GM12878 (cell line): ENCODE data around the gene PTAFR. TPM values are rescaled to one million over a fixed set of nuclear protein-coding genes. Genes with fewer than 3 reads are reported as not detected.

ENCODE experiments used
- ATAC-seq: fragments of 200-7000 bp; cut with Tn5 transposase; 3 replicates; pipeline ENCODE4 v1.9.1; 2020; ENCODE audit warnings: mild to moderate bottlenecking, moderate library complexity
- BruUV-seq: library from RNA; stranded (reverse); fragments of 400-500 nt; replicated peaks from 2 replicates; lab custom pipeline; 2021; lab: Mats Ljungman, UMichigan
- CTCF ChIA-PET: fragments of 300-600 bp; sonication (Branson Sonifier 250); formaldehyde crosslinking; extraction: SDS; loops from one replicate; lab custom pipeline; 2021; ENCODE audit warnings: inconsistent platforms; lab: Yijun Ruan, JAX
- POLR2A ChIA-PET: fragments of 350-600 bp; formaldehyde crosslinking; extraction: SDS; loops from one replicate; lab custom pipeline; 2021; ENCODE audit warnings: inconsistent platforms; lab: Charles Lee
- RAD21 ChIA-PET: fragments of 300-600 bp; sonication (Branson Sonifier 250); formaldehyde crosslinking; loops from one replicate; lab custom pipeline; 2023; ENCODE audit warnings: antibody characterized with exemption; ENCODE audit not compliant: unreplicated experiment; lab: Charles Lee
- SMC1A ChIA-PET: fragments of 300-600 bp; sonication (Branson Sonifier 250); formaldehyde crosslinking; loops from one replicate; lab custom pipeline; 2023; ENCODE audit not compliant: unreplicated experiment, uncharacterized antibody; lab: Charles Lee
- DNase-seq: peaks from one replicate; pipeline ENCODE4 v3.0.0-alpha.2; 2011; ENCODE audit warnings: low read depth, low spot score
- FAIRE-seq: peaks from 3 replicates; lab custom pipeline; 2011; peaks lifted over from hg19 to GRCh38; lab: Jason Lieb, UNC
- H2AFZ ChIP-seq: 2 replicates; pipeline ENCODE4 v1.6.0; 2011; ENCODE audit warnings: low read depth, low read length, control low read depth; ENCODE audit not compliant: control insufficient read depth
- H3K27ac ChIP-seq: 2 replicates; pipeline ENCODE4 v1.5.1; 2011; ENCODE audit warnings: control low read depth; ENCODE audit not compliant: control insufficient read depth, insufficient read depth
- H3K27me3 ChIP-seq, 2 experiments: replicated peaks in 1 of 2; 2 replicates each; pipeline versions ENCODE4 v1.6.0 to v1.6.1; 2011; ENCODE audit warnings: low read length in 1 of 2; ENCODE audit not compliant: control insufficient read depth in 2 of 2, insufficient read depth in 2 of 2
- H3K36me3 ChIP-seq, 2 experiments: 2 replicates each; pipeline ENCODE4 v1.5.1; 2011; ENCODE audit warnings: low read length in 1 of 2; ENCODE audit not compliant: control insufficient read depth in 2 of 2, insufficient read depth in 2 of 2
- H3K4me1 ChIP-seq: 2 replicates; pipeline ENCODE4 v1.6.1; 2011; ENCODE audit warnings: mild to moderate bottlenecking, low read length, moderate library complexity, mixed read lengths; ENCODE audit not compliant: control insufficient read depth, insufficient read depth
- H3K4me2 ChIP-seq: 2 replicates; pipeline ENCODE4 v1.6.0; 2011; ENCODE audit warnings: control low read depth; ENCODE audit not compliant: control insufficient read depth, insufficient read depth
- H3K4me3 ChIP-seq: fragments of 200-600 bp; sonication (generic); 2 replicates; pipeline ENCODE4 v1.5.1; 2016
- H3K79me2 ChIP-seq: 2 replicates; pipeline ENCODE4 v1.6.0; 2011; ENCODE audit warnings: low read length; ENCODE audit not compliant: control insufficient read depth, insufficient read depth
- H3K9ac ChIP-seq: 2 replicates; pipeline ENCODE4 v1.8.0; 2011; ENCODE audit warnings: low read length, control low read depth, mixed read lengths; ENCODE audit not compliant: control insufficient read depth, insufficient read depth
- H3K9me3 ChIP-seq: replicated peaks from 3 replicates; pipeline ENCODE4 v1.5.1; 2011; ENCODE audit warnings: mild to moderate bottlenecking, low read length; ENCODE audit not compliant: control insufficient read depth, insufficient read depth
- H4K20me1 ChIP-seq: 2 replicates; pipeline ENCODE4 v1.6.0; 2011; ENCODE audit not compliant: control insufficient read depth, insufficient read depth
- BMI1 ChIP-seq: fragments of 450-650 bp; IDR thresholded peaks from 2 replicates; pipeline ENCODE4 v1.6.1; 2016; ENCODE audit warnings: mild to moderate bottlenecking, moderate library complexity, borderline replicate concordance
- CBX3 ChIP-seq: fragments of 200-600 bp; sonication (generic); IDR thresholded peaks from 2 replicates; pipeline ENCODE4 v1.6.1; 2016; ENCODE audit warnings: low read depth, borderline replicate concordance
- ESRRA ChIP-seq: IDR thresholded peaks from 2 replicates; pipeline ENCODE4 v1.6.1; 2012; ENCODE audit warnings: mild to moderate bottlenecking, low read length, improper control_type of control experiment
- GATAD2B ChIP-seq: fragments of 450-650 bp; conservative IDR thresholded peaks from 2 replicates; pipeline ENCODE4 v1.6.1; 2017; ENCODE audit warnings: low read depth, mild to moderate bottlenecking, moderate library complexity
- HCFC1 ChIP-seq: fragments of 150-350 bp; IDR thresholded peaks from 2 replicates; pipeline ENCODE4 v1.6.1; 2014; ENCODE audit warnings: low read length
- HSF1 ChIP-seq: fragments of 150-350 bp; IDR thresholded peaks from 2 replicates; pipeline ENCODE4 v1.6.1; 2014; ENCODE audit warnings: mild to moderate bottlenecking, low read depth, low read length
- KDM1A ChIP-seq: fragments of 200-600 bp; sonication (generic); IDR thresholded peaks from 2 replicates; pipeline ENCODE4 v1.6.1; 2016; ENCODE audit warnings: borderline replicate concordance
- MEF2A ChIP-seq: IDR thresholded peaks from 2 replicates; pipeline ENCODE4 v1.6.1; 2011; ENCODE audit warnings: low read depth, mild to moderate bottlenecking, low read length, moderate library complexity; ENCODE audit not compliant: insufficient read depth
- MLLT1 ChIP-seq: fragments of 450-650 bp; IDR thresholded peaks from 2 replicates; pipeline ENCODE4 v1.6.1; 2016; ENCODE audit warnings: mild to moderate bottlenecking
- MTA3 ChIP-seq: IDR thresholded peaks from 2 replicates; pipeline ENCODE4 v1.6.1; 2012; ENCODE audit warnings: low read length, inconsistent platforms, borderline replicate concordance
- PKNOX1 ChIP-seq: fragments of 450-650 bp; IDR thresholded peaks from 2 replicates; pipeline ENCODE4 v1.6.1; 2016; ENCODE audit warnings: mild to moderate bottlenecking
- RELB ChIP-seq: fragments of 450-650 bp; IDR thresholded peaks from 2 replicates; pipeline ENCODE4 v1.6.1; 2017; ENCODE audit warnings: low read depth, mild to moderate bottlenecking, moderate library complexity
- SMAD1 ChIP-seq: fragments of 450-650 bp; IDR thresholded peaks from 2 replicates; pipeline ENCODE4 v1.6.1; 2018; ENCODE audit warnings: mild to moderate bottlenecking, low read depth; ENCODE audit not compliant: partially characterized antibody
- SREBF2 ChIP-seq: IDR thresholded peaks from 2 replicates; pipeline ENCODE4 v1.6.1; 2012; ENCODE audit warnings: mild to moderate bottlenecking, low read length
- SRF ChIP-seq, 2 experiments: IDR thresholded peaks; 2 replicates each; pipeline ENCODE4 v1.6.1; 2011; ENCODE audit warnings: low read depth in 2 of 2, low read length in 2 of 2, mild to moderate bottlenecking in 1 of 2, moderate library complexity in 1 of 2
- USF1 ChIP-seq: IDR thresholded peaks from 2 replicates; pipeline ENCODE4 v1.6.1; 2011; ENCODE audit warnings: borderline replicate concordance, low read depth, mild to moderate bottlenecking, moderate library complexity, mixed read lengths, low read length; ENCODE audit not compliant: insufficient read depth; ENCODE audit errors: extremely low read length
- ZNF217 ChIP-seq: fragments of 450-650 bp; IDR thresholded peaks from 2 replicates; pipeline ENCODE4 v1.6.1; 2017; ENCODE audit warnings: antibody characterized with exemption, mild to moderate bottlenecking
- WGBS: methylation state at CpG from one replicate; pipeline ENCODE4 v1.1.6; 2016; ENCODE audit warnings: low lambda C conversion rate; ENCODE audit not compliant: insufficient replicate concordance, insufficient coverage; ENCODE audit errors: missing lambda C conversion rate; 5-methylcytosine and 5-hydroxymethylcytosine counted together
- in situ Hi-C: fragments of 300-500 bp; cut with MboI; formaldehyde crosslinking; loops from 9 replicates; pipeline ENCODE4 v1.14.3; 2018; ENCODE audit warnings: mixed read lengths
- intact Hi-C: fragments of 100-400 bp; cut with micrococcal nuclease; formaldehyde crosslinking; loops from one replicate; pipeline ENCODE4 v1.14.2; 2022; ENCODE audit not compliant: unreplicated experiment
- polyA plus RNA-seq, 11 experiments: library from polyadenylated mRNA; depleted of rRNA in 4 of 11; unstranded in 6 of 11; stranded (reverse) in 5 of 11; fragments of >200 nt; fragmentation: Nextera tagmentation in 4 of 11; fragmentation: Illumina TruSeq in 1 of 11; extraction: Ambion mirVana in 4 of 11; extraction: Trizol in 1 of 11; gene quantifications; 1 replicate in 1 of 11; 2 replicates in 10 of 11; pipeline versions ENCODE4 v1.2.1 to v1.2.3, GENCODE V29; 2011 to 2016; ENCODE audit warnings: inconsistent platforms in 2 of 11, missing spikeins in 2 of 11, low read depth in 1 of 11
- total RNA-seq, 4 experiments: library from RNA; depleted of rRNA in 3 of 4; stranded (reverse); fragments of >200 nt in 3 of 4; fragmentation: Illumina TruSeq in 1 of 4; extraction: Trizol in 1 of 4; gene quantifications; 2 replicates each; pipeline versions ENCODE4 v1.2.1 to v1.2.3, GENCODE V29; 2013 to 2021

PTAFR gene
- total and polyA plus RNA-seq, 10 of the 15 experiments (the other 5 are each of a cell fraction or from before 2014, with no cell fraction given), result 17.5 to 251 (median 27.7) TPM

- peaks cover 43% of the 10 kb centered on the region for H3K4me1 ChIP-seq
- ChIA-PET SMC1A (interaction anchor here (1.1 to 8.3 kb wide), 8 partner anchors 8 to 72 kb away, joined by 3 to 41 read pairs (median 9); no protein-coding TSS in a partner anchor), CTCF (interaction anchor here (1.2 to 2.2 kb wide), 3 partner anchors 13 to 81 kb away, joined by 5 to 7 read pairs (median 6); no protein-coding TSS in a partner anchor), POLR2A (interaction anchor here (1.1 to 2.0 kb wide), 3 partner anchors 11 to 20 kb away, joined by 4 to 6 read pairs (median 4); no protein-coding TSS in a partner anchor), RAD21 (interaction anchor here (0.8 to 1.7 kb wide), 5 partner anchors 10 to 36 kb away, joined by 3 to 5 read pairs (median 4); no protein-coding TSS in a partner anchor)
- ATAC-seq (peak; percentile 83), FAIRE-seq (peak; percentile 79), DNase-seq (peak; percentile 84)
- H3K9me3 ChIP-seq, result no peaks in the 10 kb centered on the region
- no peaks in the 10 kb centered on the region for H4K20me1 ChIP-seq
- no peak overlapping the region for H3K9ac ChIP-seq
- WGBS, result 0% methylated on average over 3 of the region's 3 CpGs
- no peaks in the 10 kb centered on the region for H3K36me3 ChIP-seq
- H3K4me3 ChIP-seq, result no peak overlapping the region
- in situ Hi-C loops, result no loop called here
- no peaks in the 10 kb centered on the region for H3K27me3 ChIP-seq
- no peaks in the 10 kb centered on the region for H3K79me2 ChIP-seq
- no peak overlapping the region for H2AFZ ChIP-seq
- no TSS peak for BruUV-seq
- intact Hi-C loops, result no loop called here
- H3K27ac ChIP-seq, result no peak overlapping the region
- peak overlapping the region; percentile 17 for H3K4me2 ChIP-seq
- TF ChIP-seq ZNF217 (no peak), KDM1A (no peak), USF1 (no peak), HCFC1 (no peak), MTA3 (0 out of 2 replicates have a peak, but pooled peaks have one; percentile 24), GATAD2B (0 out of 2 replicates have a peak, but pooled peaks have one; percentile 26), HSF1 (no peak), MLLT1 (no peak), PKNOX1 (no peak), SMAD1 (no peak), SRF (IDR thresholded peaks at IDR 0.05; ENCODE audit: low read depth in 2 of 2, low read length in 2 of 2) (no peak), ESRRA (no peak), BMI1 (no peak; the same call in 1 of the 2 replicates), CBX3 (no peak), MEF2A (no peak), SREBF2 (no peak), RELB (peak; percentile 53; the same call in 1 of the 2 replicates)
These were observed 48.8 kb downstream of the PTAFR start for GRCh38 chr1:28127617-28128257.
